HG02763 (cell line): Measurements from ENCODE around the gene MRTFB.
A peak's percentile ranks its signal among the peaks of the same experiment; 100 is the strongest.
"Not testable (repeated sequence)": the region's sequence is repeated elsewhere in the genome, so short reads cannot be mapped to it uniquely, and the experiment has no call there.

Experiments used
- ATAC-seq: cut with Tn5 transposase; IDR thresholded peaks from one replicate; pipeline ENCODE4 v1.9.1; 2021; ENCODE audit warnings: mild to moderate bottlenecking, moderate library complexity; ENCODE audit not compliant: unreplicated experiment

MRTFB gene

GRCh38 chr16:14181371-14182050 lies 110.4 kb downstream of the MRTFB start:
- no peak for ATAC-seq

GRCh38 chr16:14182999-14183398 lies 111.9 kb downstream of the MRTFB start:
- no peak for ATAC-seq

GRCh38 chr16:14183962-14184361 lies 112.8 kb downstream of the MRTFB start:
- ATAC-seq = not testable (repeated sequence)

GRCh38 chr16:14186007-14186794 lies 115.1 kb downstream of the MRTFB start:
- ATAC-seq = no peak

DNA sequence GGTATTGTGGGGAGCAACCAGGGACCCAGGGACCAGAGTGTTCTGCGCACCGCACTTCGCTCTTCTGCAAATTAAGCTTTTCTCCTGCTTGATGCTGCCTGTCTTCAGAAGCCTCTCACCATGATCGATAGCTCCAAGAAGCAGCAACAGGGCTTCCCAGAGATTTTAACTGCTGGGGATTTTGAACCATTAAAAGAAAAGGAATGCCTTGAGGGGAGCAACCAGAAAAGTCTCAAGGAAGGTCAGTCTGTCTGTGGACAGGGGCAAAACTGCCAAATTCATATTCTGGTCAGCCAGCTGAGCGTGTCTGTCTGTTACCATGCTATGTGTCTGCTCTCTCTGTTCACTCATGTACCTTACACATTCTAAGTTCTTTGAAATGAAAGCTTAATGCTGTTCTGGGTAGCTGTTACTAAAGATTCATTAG lies 115.7 kb downstream of the MRTFB start:
- ATAC-seq = no peak

- no peak for ATAC-seq
Observed at GRCh38 chr16:14187517-14188338, 116.6 kb downstream of the MRTFB start.

DNA sequence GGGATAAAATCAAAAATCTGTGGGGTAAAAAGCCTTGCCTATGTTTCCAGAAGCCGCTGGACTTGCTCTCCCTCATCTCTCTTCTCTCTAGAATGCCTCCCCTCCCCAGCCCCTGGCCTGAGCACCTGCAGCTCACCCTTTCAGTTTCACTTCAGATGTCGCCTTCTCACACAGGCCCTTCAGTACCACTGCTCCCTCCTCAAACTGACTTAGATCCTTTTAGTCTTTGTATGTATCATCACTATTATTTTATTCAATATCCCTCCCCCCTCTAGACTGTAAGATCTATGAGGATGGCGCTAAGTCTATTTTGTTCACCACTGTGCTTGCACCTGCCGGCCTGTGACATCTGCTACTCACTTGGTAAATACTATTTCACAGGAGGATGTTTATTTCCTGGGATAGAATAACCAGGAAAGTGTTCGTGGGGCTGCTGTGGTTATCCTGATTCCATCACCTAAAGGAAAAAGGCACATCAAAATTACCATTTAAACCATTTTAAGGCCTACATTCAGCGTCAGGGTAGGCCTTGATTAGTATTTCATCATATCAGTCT lies 122.3 kb downstream of the MRTFB start:
- ATAC-seq = peak; percentile 67

- ATAC-seq = no peak
Observed at GRCh38 chr16:14194721-14195120, 123.6 kb downstream of the MRTFB start.

GRCh38 chr16:14196011-14196410 lies 124.9 kb downstream of the MRTFB start:
- no peak for ATAC-seq

DNA sequence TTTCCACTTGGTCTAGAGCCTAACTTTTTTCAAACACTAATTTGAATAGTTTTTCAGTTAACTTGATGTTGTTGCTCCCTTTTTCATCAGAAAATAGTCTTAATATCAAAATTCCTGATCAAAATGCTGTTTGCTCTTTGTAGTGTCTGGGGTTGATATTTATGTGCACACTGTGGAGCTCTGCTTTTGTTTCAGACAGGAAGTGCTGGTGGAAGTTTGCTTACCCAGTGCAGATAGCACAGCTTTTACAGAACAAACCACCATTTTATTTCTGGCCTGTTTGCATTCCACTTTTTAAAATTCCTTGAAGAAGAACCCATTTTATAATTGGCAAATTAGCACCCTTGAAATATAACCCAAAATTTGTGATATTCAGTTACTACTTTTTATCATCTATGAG lies 125.4 kb downstream of the MRTFB start:
- ATAC-seq = no peak

DNA sequence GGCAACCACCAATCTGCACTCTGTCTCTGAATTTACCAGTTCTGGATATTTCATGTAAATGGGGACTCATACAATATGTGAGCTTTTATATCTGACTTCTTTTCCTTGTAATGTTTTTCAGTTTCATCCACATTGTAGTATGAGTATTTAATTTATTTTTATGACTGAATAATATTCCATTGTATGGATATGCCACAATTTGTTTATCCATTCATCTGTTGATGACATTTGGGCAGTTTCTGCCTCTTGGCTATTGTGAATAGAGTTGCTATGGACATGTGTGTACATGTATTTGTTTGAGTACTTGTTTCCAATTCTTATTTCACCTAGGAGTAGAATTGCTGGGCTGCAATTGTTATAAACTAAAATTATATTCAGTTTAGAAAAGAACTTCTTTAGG lies 126.9 kb downstream of the MRTFB start:
- no peak for ATAC-seq

- no peak for ATAC-seq
Observed at GRCh38 chr16:14198572-14198971, 127.5 kb downstream of the MRTFB start.

- no peak for ATAC-seq
Observed at GRCh38 chr16:14199199-14199598, 128.1 kb downstream of the MRTFB start.

DNA sequence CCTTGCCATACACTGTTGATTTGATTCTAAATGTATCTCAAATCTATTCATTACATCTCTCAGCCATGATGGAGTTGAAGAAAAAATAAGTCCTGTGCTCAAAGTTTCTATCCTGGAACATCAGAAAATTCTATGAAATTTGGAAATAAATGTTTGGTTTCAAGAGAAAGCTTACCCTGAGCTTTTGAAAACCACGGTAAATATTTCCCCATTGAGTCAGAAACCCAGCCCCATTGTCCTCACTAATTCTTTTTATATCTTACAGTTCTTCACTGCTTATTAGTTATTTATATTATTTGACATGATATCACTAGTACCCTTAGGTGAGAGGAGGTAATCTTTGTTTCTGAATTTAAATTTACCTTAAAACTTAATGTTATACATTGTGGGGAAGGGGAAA lies 128.5 kb downstream of the MRTFB start:
- ATAC-seq = no peak

DNA sequence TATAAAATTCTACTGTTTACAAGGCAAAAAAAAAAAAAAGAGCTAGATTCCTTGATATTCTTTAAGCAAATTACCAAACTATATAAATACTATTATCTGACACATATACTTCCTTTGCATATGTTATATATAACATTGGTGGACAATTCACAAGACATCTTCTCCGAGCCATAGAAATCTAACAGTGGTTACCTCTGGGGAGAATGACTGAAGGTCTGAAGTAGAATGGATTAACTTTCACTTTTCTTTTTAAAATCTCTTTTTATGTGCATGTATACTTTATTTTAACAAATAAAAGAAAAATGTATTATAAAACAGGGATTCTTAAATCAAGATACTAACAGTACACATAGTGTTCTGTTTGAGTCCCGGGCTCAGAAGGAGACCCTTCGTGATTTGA lies 131.0 kb downstream of the MRTFB start:
- no peak for ATAC-seq

DNA sequence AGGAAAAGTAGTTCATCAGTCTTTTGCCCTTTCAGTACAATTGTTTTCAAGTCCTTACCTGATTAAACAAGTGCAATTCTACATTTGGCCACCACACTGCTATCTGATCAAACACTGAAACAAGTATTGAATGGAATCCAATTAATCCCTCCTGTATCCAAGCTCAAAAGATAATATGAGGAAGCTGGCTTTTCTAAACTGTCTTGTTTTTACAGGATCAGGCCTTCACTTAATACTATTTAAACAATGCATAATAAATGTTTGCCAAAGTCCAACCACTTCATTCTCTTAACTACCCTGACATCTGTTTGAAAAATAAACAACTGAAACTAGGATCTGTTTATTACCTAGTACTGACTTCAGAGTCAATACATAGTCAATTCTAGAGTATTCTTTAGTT lies 131.6 kb downstream of the MRTFB start:
- ATAC-seq = no peak

- no peak for ATAC-seq
Observed at GRCh38 chr16:14203166-14203565, 132.0 kb downstream of the MRTFB start.

GRCh38 chr16:14205666-14206065 lies 134.5 kb downstream of the MRTFB start:
- no peak for ATAC-seq

DNA sequence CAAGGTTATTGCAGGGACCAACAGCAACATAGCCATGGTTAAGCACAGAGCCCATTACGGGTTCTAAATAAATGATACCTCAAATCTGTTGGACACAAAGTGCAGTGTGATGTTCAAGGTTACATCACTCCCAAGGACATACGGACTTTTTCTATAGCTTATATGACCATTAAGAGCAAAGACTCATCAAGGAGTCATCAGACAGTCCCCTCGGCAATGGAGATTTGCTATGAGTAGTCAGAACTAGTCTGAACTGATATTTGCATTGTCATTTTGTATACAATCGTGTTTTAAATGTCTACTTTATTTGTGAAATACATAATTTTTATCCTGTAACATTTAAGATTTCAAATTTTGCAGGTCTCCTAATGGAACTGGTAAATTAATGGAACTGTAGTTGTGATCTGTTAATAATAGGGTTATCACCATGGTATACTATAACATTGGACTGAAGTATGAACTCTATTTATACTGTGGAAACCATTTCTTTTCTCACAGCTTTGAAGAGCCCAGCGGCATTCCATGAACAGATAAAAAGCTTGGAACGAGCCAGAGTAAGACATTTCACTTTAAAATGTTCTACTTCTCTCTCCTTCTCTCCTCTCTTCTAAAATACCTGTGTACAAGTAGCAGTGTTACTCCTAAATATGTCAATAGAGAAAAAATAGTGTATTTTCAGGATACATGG lies 140.9 kb downstream of the MRTFB start:
- ATAC-seq = no peak

- ATAC-seq = no peak
Observed at GRCh38 chr16:14215941-14216340, 144.8 kb downstream of the MRTFB start.

DNA sequence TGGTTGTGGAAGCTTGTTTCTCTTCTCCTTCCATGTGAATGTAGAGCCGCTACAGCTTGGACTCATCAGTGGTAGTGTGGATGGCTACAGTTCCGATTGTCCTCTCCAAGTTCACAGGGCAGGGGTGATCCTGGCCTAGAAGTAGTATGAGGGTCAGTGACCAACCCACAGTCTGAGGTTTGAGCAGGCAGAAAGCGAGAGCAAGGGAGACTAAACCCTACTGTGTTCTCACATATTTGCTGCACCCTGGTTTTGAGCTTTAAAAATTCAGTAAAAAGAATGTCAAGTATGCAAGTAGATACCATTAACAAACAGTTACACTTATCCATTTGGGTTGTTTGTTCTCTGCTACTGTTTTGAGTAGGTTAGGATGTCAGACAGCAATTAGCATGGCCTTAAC lies 148.9 kb downstream of the MRTFB start:
- no peak for ATAC-seq
